ENCODE data around the gene NECAB3. TPM values are rescaled to one million over a fixed set of nuclear protein-coding genes. Genes with fewer than 3 reads are reported as not detected.

NECAB3 gene
- total RNA-seq, 4 donors from 2014 or later = 5.6 to 44.3 (median 20.4) TPM

DNA sequence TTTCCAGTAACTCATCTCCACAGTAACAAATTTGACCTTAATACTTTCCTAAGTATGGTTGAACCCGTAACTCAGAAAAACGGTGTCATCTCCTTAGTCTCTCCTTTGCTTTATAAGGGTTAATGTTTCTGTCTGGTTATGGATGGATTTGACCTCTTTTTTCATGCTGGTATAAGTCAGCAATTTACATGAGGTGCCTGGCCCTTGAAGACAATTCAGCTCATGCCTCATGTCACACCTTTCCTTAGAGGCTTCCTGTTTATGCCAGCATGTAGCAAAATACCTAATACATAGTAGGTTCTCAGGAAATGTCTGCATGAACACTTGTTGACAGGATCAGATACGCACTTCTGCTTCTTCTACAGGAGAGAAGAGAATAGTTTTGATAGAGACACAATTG, 49.8 kb downstream of the NECAB3 start:
- H3K27me3 ChIP-seq = no peaks in the 10 kb centered on the region
- H3K4me3 ChIP-seq = no peak overlapping the region
- DNase-seq = no peak
- H3K4me1 ChIP-seq = no peaks in the 10 kb centered on the region
- no peaks in the 10 kb centered on the region for H3K9me3 ChIP-seq
- intact Hi-C loops (cut with DNase I; ENCODE audit: low total_unique reads) = no loop called here
- H3K36me3 ChIP-seq = no peaks in the 10 kb centered on the region
- TF ChIP-seq, protein P1, sequence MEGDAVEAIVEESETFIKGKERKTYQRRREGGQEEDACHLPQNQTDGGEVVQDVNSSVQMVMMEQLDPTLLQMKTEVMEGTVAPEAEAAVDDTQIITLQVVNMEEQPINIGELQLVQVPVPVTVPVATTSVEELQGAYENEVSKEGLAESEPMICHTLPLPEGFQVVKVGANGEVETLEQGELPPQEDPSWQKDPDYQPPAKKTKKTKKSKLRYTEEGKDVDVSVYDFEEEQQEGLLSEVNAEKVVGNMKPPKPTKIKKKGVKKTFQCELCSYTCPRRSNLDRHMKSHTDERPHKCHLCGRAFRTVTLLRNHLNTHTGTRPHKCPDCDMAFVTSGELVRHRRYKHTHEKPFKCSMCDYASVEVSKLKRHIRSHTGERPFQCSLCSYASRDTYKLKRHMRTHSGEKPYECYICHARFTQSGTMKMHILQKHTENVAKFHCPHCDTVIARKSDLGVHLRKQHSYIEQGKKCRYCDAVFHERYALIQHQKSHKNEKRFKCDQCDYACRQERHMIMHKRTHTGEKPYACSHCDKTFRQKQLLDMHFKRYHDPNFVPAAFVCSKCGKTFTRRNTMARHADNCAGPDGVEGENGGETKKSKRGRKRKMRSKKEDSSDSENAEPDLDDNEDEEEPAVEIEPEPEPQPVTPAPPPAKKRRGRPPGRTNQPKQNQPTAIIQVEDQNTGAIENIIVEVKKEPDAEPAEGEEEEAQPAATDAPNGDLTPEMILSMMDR (IDR thresholded peaks at IDR 0.05) = no peak
- H3K27ac ChIP-seq = no peak overlapping the region

DNA sequence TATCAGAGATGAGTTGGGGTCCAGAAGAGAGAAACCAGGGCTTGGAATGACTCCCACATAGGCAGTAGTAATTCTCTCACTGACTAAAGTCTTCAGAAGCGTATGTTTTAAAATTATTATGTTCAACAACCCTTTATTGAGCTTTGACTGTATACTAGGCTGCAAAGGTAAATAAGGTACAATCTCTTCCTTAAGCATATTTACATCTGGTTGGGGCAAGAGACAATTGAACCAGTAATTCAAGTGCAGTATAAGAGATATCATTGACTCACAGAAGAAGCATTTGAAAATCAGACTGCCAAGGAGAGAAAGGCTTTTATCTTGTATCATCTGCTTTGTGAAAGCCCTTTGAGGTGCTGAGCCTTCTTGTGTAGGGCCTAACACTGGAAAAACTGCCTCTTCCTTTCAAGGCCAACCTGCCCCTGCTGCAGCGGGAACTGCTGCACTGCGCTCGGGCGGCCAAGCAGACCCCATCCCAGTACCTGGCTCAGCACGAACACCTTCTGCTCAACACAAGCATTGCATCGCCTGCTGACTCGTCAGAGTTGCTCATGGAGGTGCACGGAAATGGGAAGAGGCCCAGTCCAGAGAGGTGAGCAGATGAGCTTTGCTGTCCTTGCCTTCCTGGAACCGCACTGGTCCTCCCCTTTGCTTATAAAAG, 51.4 kb downstream of the NECAB3 start:
- Histone ChIP-seq H3K27me3 (no peaks in the 10 kb centered on the region), H3K27ac (no peak overlapping the region), H3K4me3 (no peak overlapping the region), H3K36me3 (no peaks in the 10 kb centered on the region), H3K4me1 (no peaks in the 10 kb centered on the region), H3K9me3 (no peaks in the 10 kb centered on the region)
- DNase-seq = no peak
- TF ChIP-seq, protein P1 (IDR thresholded peaks at IDR 0.05) = no peak
- TF ChIP-seq POLR2A (IDR thresholded peaks at IDR 0.05) = no peak
- intact Hi-C loops (cut with DNase I; ENCODE audit: low total_unique reads) = no loop called here

DNA sequence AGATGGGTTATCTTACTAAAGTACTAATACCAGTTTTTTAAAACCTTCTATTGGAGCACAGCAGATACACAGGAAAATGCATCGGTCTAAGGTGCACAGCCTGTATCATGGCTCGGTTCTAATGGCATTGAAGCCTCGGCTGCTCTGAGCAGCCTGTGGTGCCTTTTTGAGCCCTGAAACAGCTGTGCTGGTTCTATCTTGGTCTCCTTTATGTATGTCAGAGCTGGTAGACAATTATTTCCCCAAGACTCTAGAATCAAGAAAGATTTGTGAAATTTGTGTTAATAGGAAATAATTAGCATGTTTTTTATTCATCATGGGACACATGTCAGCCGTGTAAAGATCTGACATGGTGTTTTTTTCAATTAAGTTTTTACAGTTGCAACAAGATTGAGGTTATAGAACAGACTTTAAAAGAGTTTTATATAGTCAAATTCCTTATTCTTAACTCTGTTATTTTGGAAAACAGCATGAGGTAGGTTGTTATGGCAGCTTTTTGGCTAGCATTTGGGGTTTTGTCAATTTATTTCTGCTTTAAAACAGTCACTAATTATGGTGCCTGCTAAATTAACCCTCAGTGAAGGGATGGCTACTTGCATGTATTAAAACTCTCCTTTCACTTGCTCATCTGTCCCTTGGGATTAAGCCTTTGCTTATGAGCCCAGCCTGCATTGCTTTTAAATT, 52.4 kb downstream of the NECAB3 start:
- Histone ChIP-seq H3K36me3 (no peaks in the 10 kb centered on the region), H3K27ac (no peak overlapping the region), H3K4me1 (no peaks in the 10 kb centered on the region), H3K27me3 (no peaks in the 10 kb centered on the region), H3K9me3 (no peaks in the 10 kb centered on the region), H3K4me3 (no peak overlapping the region)
- no peak for TF ChIP-seq POLR2A (IDR thresholded peaks at IDR 0.05)
- TF ChIP-seq, protein P1 (IDR thresholded peaks at IDR 0.05) = no peak
- intact Hi-C loops (cut with DNase I; ENCODE audit: low total_unique reads) = no loop called here
- no peak for DNase-seq

DNA sequence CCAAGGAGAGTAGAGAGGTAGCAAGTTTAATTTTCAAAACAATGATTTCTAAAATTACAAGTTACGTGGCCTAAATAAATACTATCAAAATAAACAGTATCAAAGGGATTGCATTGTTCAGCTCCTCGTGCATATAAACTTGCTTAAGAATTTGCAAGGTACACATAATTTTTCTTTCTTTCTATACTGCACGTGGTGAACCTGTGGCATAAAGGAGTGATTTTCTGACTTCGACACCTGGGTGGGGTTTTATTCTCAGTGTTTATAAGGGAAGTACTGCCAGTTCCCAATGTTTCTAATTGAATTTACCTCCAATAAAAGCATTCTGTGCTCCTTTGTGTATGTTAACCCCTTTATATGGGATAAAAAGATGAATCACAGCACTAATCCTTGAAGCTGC, 62.2 kb downstream of the NECAB3 start:
- Histone ChIP-seq H3K27ac (no peak overlapping the region), H3K9me3 (no peaks in the 10 kb centered on the region), H3K4me1 (no peaks in the 10 kb centered on the region), H3K4me3 (no peak overlapping the region), H3K27me3 (no peaks in the 10 kb centered on the region), H3K36me3 (no peaks in the 10 kb centered on the region)
- TF ChIP-seq, protein P1 (IDR thresholded peaks at IDR 0.05) = no peak
- no peak for TF ChIP-seq POLR2A (IDR thresholded peaks at IDR 0.05)
- intact Hi-C loops (cut with DNase I; ENCODE audit: low total_unique reads) = no loop called here
- no peak for DNase-seq

DNA sequence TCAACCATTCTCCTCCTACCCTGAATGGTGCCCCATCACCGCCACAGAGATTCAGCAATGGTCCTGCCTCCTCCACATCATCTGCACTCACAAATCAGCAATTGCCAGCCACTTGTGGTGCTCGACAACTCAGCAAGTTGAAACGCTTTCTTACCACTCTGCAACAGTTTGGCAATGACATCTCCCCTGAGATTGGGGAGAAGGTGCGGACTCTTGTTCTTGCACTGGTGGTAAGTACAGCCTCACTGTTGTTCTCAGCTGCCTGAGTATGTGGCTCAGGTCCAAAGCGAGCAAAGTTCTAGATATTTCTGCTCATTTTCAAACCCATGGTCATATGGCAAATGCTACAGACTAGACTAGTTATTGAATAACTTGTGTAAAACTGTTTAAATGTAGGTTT, 63.1 kb downstream of the NECAB3 start:
- H3K9me3 ChIP-seq = no peaks in the 10 kb centered on the region
- H3K27ac ChIP-seq = no peak overlapping the region
- H3K4me1 ChIP-seq = no peaks in the 10 kb centered on the region
- H3K4me3 ChIP-seq = no peak overlapping the region
- intact Hi-C loops (cut with DNase I; ENCODE audit: low total_unique reads) = no loop called here
- no peaks in the 10 kb centered on the region for H3K36me3 ChIP-seq
- no peaks in the 10 kb centered on the region for H3K27me3 ChIP-seq
- TF ChIP-seq, protein P1 (IDR thresholded peaks at IDR 0.05) = no peak
- TF ChIP-seq POLR2A (IDR thresholded peaks at IDR 0.05) = no peak
- DNase-seq = no peak

All from uterus (tissue), 4 donors.